HepG2 (cell line): ENCODE measurements around the gene PSMB11. TPM values are rescaled to one million over a fixed set of nuclear protein-coding genes. Genes with fewer than 3 reads are reported as not detected.

Experiments
- AHR ChIP-seq: IDR thresholded peaks from 2 replicates; pipeline ENCODE4 v1.6.1; 2018; ENCODE audit warnings: missing genetic modification reagents, missing compliant biosample characterization
- ARNTL ChIP-seq: sonication (generic); formaldehyde crosslinking; IDR thresholded peaks from 2 replicates; pipeline ENCODE4 v1.4.0; 2020; ENCODE audit warnings: mild to moderate bottlenecking, missing genetic modification reagents
- MAF1 ChIP-seq: sonication (generic); formaldehyde crosslinking; IDR thresholded peaks from 2 replicates; pipeline ENCODE4 v1.5.0; 2020; ENCODE audit warnings: missing genetic modification reagents, borderline replicate concordance
- RELA ChIP-seq: sonication (generic); formaldehyde crosslinking; IDR thresholded peaks from 2 replicates; pipeline ENCODE4 v1.4.0; 2020; ENCODE audit warnings: missing genetic modification reagents
- ZBTB8A ChIP-seq: sonication (generic); formaldehyde crosslinking; IDR thresholded peaks from 2 replicates; pipeline ENCODE4 v1.4.0; 2020; ENCODE audit warnings: mild to moderate bottlenecking, low read depth, missing genetic modification reagents, borderline replicate concordance
- ZNF264 ChIP-seq: sonication (generic); formaldehyde crosslinking; IDR thresholded peaks from 2 replicates; pipeline ENCODE4 v1.4.0; 2020; ENCODE audit warnings: missing genetic modification reagents
- ZNF431 ChIP-seq: sonication (generic); formaldehyde crosslinking; IDR thresholded peaks from 2 replicates; pipeline ENCODE4 v1.9.0; 2022; ENCODE audit warnings: missing genetic modification reagents, low read depth, mild to moderate bottlenecking, borderline replicate concordance
- polyA plus RNA-seq, 8 experiments: library from polyadenylated mRNA; depleted of rRNA in 3 of 8; stranded (reverse) in 7 of 8; unstranded in 1 of 8; fragments of >200 nt; fragmentation: Illumina TruSeq in 4 of 8; extraction: Trizol in 4 of 8; gene quantifications; 2 replicates each; pipeline versions ENCODE4 v1.2.1 to v1.2.3, GENCODE V29; 2011 to 2016; ENCODE audit warnings: low read depth in 4 of 8, missing spikeins in 1 of 8, mixed read lengths in 1 of 8; ENCODE audit not compliant: insufficient read depth in 1 of 8
- total RNA-seq, 5 experiments: library from RNA; depleted of rRNA; stranded (reverse); fragments of >200 nt; fragmentation: Illumina TruSeq; extraction: Trizol; gene quantifications; 2 replicates each; pipeline ENCODE4 v1.2.3, GENCODE V29; 2016; ENCODE audit warnings: low read depth in 1 of 5
- TF ChIP-seq, protein P1 (sequence below): sonication (generic); formaldehyde crosslinking; IDR thresholded peaks from 2 replicates; pipeline ENCODE4 v1.5.0; 2020; ENCODE audit warnings: mild to moderate bottlenecking, missing genetic modification reagents, borderline replicate concordance
- TF ChIP-seq, protein P2 (sequence below): sonication (generic); formaldehyde crosslinking; IDR thresholded peaks from 2 replicates; pipeline ENCODE4 v1.4.0; 2020; ENCODE audit warnings: missing genetic modification reagents, borderline replicate concordance

The PSMB11 gene
- total and polyA plus RNA-seq, 2 of the 13 experiments (the other 11 are each of a cell fraction or from before 2014, with no cell fraction given): not detected

DNA sequence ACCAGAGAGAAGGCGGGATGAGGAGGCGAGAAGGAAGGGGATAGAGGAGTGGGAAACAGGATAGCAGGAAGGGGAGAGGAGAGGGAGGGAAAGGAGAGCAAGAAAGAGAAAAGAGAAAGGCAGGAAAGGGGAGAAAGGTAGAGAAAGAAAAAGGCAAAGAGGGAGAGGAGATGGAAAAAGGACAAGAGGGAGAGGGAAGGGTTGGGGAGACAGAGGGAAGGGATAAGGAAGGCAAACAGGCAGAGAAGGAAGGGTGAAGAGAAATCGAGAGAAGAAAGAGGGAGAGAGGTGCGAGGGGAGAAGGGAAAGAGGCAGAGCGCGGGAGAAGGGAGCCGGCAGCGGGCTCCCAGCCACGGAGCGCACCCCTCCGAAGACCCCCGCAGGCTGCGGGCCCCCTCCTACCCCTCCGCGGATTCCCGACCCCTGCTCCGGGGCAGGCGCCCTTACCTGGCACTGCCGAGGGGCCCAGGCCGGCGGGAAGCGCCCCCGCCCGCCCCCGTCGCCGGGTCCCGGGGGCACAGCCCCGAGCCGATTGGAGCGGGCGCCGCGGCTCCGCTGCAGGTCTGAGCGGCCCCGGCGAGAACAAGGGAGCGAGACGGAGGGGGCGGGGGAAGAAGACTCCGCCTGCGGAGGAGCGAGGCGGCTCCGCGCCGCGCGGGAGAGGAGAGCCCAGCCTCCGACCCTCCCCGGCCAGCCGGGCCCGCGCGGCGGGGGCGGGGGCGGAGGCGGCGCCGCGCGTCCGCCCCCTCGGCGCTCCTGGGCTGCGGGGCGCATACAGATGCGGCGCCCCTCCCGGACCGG, 15.1 kb downstream of the PSMB11 start, which contains the start of gene CDH24 (continued):
- no peak for TF ChIP-seq ZBTB8A
- TF ChIP-seq AHR: no peak; the same call in none of the 2 replicates
- TF ChIP-seq, protein P1, sequence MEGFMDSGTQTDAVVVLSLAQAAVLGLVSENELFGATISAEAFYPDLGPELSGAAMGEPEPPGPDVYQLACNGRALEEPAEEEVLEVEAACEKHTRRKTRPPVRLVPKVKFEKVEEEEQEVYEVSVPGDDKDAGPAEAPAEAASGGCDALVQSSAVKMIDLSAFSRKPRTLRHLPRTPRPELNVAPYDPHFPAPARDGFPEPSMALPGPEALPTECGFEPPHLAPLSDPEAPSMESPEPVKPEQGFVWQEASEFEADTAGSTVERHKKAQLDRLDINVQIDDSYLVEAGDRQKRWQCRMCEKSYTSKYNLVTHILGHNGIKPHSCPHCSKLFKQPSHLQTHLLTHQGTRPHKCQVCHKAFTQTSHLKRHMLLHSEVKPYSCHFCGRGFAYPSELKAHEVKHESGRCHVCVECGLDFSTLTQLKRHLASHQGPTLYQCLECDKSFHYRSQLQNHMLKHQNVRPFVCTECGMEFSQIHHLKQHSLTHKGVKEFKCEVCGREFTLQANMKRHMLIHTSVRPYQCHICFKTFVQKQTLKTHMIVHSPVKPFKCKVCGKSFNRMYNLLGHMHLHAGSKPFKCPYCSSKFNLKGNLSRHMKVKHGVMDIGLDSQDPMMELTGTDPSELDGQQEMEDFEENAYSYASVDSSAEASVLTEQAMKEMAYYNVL: no peak
- TF ChIP-seq, protein P2, sequence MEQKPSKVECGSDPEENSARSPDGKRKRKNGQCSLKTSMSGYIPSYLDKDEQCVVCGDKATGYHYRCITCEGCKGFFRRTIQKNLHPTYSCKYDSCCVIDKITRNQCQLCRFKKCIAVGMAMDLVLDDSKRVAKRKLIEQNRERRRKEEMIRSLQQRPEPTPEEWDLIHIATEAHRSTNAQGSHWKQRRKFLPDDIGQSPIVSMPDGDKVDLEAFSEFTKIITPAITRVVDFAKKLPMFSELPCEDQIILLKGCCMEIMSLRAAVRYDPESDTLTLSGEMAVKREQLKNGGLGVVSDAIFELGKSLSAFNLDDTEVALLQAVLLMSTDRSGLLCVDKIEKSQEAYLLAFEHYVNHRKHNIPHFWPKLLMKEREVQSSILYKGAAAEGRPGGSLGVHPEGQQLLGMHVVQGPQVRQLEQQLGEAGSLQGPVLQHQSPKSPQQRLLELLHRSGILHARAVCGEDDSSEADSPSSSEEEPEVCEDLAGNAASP: no peak
- TF ChIP-seq ARNTL (CRISPR knock-in tag): no peak
- no peak for TF ChIP-seq ZNF431 (CRISPR knock-in tag)
- TF ChIP-seq MAF1 (CRISPR knock-in tag): peak; percentile 17; the same call in 1 of the 2 replicates
- no peak for TF ChIP-seq RELA (CRISPR knock-in tag)
- no peak for TF ChIP-seq ZNF264 (CRISPR knock-in tag)
